Esophagus muscularis mucosa (tissue), 3 donors: ENCODE data around the gene MESP2.

Source experiments
- CTCF ChIP-seq, 3 experiments: fragments of 200-600 bp in 2 of 3; fragments of 450-650 bp in 1 of 3; sonication (generic) in 2 of 3; IDR thresholded peaks; one replicate each; pipeline ENCODE4 v1.5.1; 2017 to 2019; ENCODE audit warnings: antibody characterized with exemption in 3 of 3, mild to moderate bottlenecking in 2 of 3, moderate library complexity in 1 of 3
- POLR2AphosphoS5 ChIP-seq, 2 donors: sonication (generic); formaldehyde crosslinking; IDR thresholded peaks; one replicate each; pipeline ENCODE4 v1.6.1; 2017; ENCODE audit warnings: antibody characterized with exemption in 2 of 2

- TF ChIP-seq CTCF (IDR thresholded peaks at IDR 0.05), result no peak
- no peak for TF ChIP-seq POLR2AphosphoS5 (IDR thresholded peaks at IDR 0.05)
These were observed 42.2 kb downstream of the MESP2 start for GRCh38 chr15:89818287-89818686.
